ENCODE measurements around the gene HMG20B. TPM values are rescaled to one million over a fixed set of nuclear protein-coding genes. Genes with fewer than 3 reads are reported as not detected.
"Not testable (repeated sequence)": the region's sequence is repeated elsewhere in the genome, so short reads cannot be mapped to it uniquely, and the experiment has no call there.

The HMG20B gene
- total RNA-seq, 1 donor from 2014 or later = 51.0 TPM

GRCh38 chr19:3576696-3577443, 4.1 kb downstream of the HMG20B start:
- CTCF ChIA-PET = no interaction called here
- peaks cover 16% of the 10 kb centered on the region for H3K4me1 Mint-ChIP-seq
- no peaks in the 10 kb centered on the region for H3K9me3 Mint-ChIP-seq
- ATAC-seq (ENCODE audit: low read depth) = no peak
- no peak overlapping the region for H3K4me3 Mint-ChIP-seq
- H3K27ac Mint-ChIP-seq = no peak overlapping the region
- peaks cover 11% of the 10 kb centered on the region for H3K36me3 Mint-ChIP-seq (ENCODE audit: low read depth)
- no peak for DNase-seq
- intact Hi-C loops (cut with micrococcal nuclease) = loop anchor here (10.0 kb wide), 1 partner anchor 392 kb away; the partner anchor contains the start of gene NCLN
- no peaks in the 10 kb centered on the region for H3K27me3 Mint-ChIP-seq
- POLR2A ChIA-PET = no interaction called here
- TF ChIP-seq, protein P1, sequence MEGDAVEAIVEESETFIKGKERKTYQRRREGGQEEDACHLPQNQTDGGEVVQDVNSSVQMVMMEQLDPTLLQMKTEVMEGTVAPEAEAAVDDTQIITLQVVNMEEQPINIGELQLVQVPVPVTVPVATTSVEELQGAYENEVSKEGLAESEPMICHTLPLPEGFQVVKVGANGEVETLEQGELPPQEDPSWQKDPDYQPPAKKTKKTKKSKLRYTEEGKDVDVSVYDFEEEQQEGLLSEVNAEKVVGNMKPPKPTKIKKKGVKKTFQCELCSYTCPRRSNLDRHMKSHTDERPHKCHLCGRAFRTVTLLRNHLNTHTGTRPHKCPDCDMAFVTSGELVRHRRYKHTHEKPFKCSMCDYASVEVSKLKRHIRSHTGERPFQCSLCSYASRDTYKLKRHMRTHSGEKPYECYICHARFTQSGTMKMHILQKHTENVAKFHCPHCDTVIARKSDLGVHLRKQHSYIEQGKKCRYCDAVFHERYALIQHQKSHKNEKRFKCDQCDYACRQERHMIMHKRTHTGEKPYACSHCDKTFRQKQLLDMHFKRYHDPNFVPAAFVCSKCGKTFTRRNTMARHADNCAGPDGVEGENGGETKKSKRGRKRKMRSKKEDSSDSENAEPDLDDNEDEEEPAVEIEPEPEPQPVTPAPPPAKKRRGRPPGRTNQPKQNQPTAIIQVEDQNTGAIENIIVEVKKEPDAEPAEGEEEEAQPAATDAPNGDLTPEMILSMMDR (IDR thresholded peaks at IDR 0.05) = no peak

- POLR2A ChIA-PET = no interaction called here
- no peaks in the 10 kb centered on the region for H3K27me3 Mint-ChIP-seq
- H3K9me3 Mint-ChIP-seq = no peaks in the 10 kb centered on the region
- intact Hi-C loops (cut with micrococcal nuclease) = loop anchor here (10.0 kb wide), 1 partner anchor 393 kb away; the partner anchor contains the start of gene NCLN
- H3K27ac Mint-ChIP-seq = no peak overlapping the region
- TF ChIP-seq, protein P1 (IDR thresholded peaks at IDR 0.05) = no peak
- peaks cover 11% of the 10 kb centered on the region for H3K36me3 Mint-ChIP-seq (ENCODE audit: low read depth)
- CTCF ChIA-PET = no interaction called here
- H3K4me3 Mint-ChIP-seq = no peak overlapping the region
- no peak for DNase-seq
- no peak for ATAC-seq (ENCODE audit: low read depth)
- H3K4me1 Mint-ChIP-seq = peaks cover 8% of the 10 kb centered on the region
Measured at GRCh38 chr19:3577723-3578344, 5.1 kb downstream of the HMG20B start.

- POLR2A ChIA-PET = no interaction called here
- intact Hi-C loops (cut with micrococcal nuclease) = loop anchor here (10.0 kb wide), 1 partner anchor 394 kb away; the partner anchor contains the start of gene NCLN
- no peaks in the 10 kb centered on the region for H3K9me3 Mint-ChIP-seq
- CTCF ChIA-PET = no interaction called here
- H3K4me1 Mint-ChIP-seq = peaks cover 8% of the 10 kb centered on the region
- no peak for DNase-seq
- no peak overlapping the region for H3K4me3 Mint-ChIP-seq
- peaks cover 11% of the 10 kb centered on the region for H3K36me3 Mint-ChIP-seq (ENCODE audit: low read depth)
- no peak for ATAC-seq (ENCODE audit: low read depth)
- TF ChIP-seq, protein P1 (IDR thresholded peaks at IDR 0.05) = no peak
- H3K27ac Mint-ChIP-seq = no peak overlapping the region
- H3K27me3 Mint-ChIP-seq = peaks cover 2% of the 10 kb centered on the region
Measured at GRCh38 chr19:3578390-3578789, 5.6 kb downstream of the HMG20B start.

GRCh38 chr19:3580156-3580934, 7.6 kb downstream of the HMG20B start:
- Mint-ChIP-seq H3K4me3 (no peak overlapping the region), H3K36me3 (ENCODE audit: low read depth) (peaks cover 5% of the 10 kb centered on the region), H3K9me3 (no peaks in the 10 kb centered on the region), H3K27ac (no peak overlapping the region), H3K27me3 (peaks cover 2% of the 10 kb centered on the region), H3K4me1 (peaks cover 1% of the 10 kb centered on the region)
- intact Hi-C loops (cut with micrococcal nuclease) = no loop called here
- CTCF ChIA-PET = no interaction called here
- ATAC-seq (ENCODE audit: low read depth) (no peak), DNase-seq (no peak)
- POLR2A ChIA-PET = no interaction called here
- TF ChIP-seq, protein P1 (IDR thresholded peaks at IDR 0.05) = no peak

DNA sequence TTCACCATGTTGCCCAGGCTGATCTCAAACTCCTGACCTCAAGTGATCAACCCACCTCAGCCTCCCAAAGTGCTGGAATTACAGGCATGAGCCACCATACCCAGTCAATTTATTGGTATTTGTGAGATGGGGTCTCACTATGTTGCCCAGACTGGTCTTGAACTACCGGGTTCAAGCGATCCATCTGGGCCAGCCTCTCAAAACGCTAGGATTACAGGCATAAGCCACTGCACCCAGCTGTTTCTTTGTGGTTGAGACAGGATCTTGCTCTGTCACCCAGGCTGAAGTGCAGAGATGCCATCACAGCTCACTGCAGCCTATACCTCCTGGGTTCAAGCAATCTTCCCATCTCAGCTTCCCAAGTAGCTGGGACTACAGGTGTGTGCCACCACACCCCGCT, 9.0 kb downstream of the HMG20B start:
- H3K27me3 Mint-ChIP-seq; DNase-seq; CTCF ChIA-PET; H3K4me1 Mint-ChIP-seq; H3K4me3 Mint-ChIP-seq; H3K36me3 Mint-ChIP-seq (ENCODE audit: low read depth); H3K27ac Mint-ChIP-seq; POLR2A ChIA-PET; ATAC-seq (ENCODE audit: low read depth); intact Hi-C loops (cut with micrococcal nuclease); H3K9me3 Mint-ChIP-seq: not testable (repeated sequence)

- H3K4me3 Mint-ChIP-seq; H3K36me3 Mint-ChIP-seq (ENCODE audit: low read depth); intact Hi-C loops (cut with micrococcal nuclease); H3K9me3 Mint-ChIP-seq; H3K4me1 Mint-ChIP-seq; DNase-seq; H3K27ac Mint-ChIP-seq; ATAC-seq (ENCODE audit: low read depth); H3K27me3 Mint-ChIP-seq: not testable (repeated sequence)
- ChIA-PET POLR2A (interaction anchor here (0.6 kb wide), 1 partner anchor 23 kb away, joined by 4 read pairs; no protein-coding TSS in a partner anchor), CTCF (interaction anchor here (1.2 to 3.1 kb wide), 2 partner anchors 27 to 39 kb away, joined by 3 to 15 read pairs; partner anchors contain the start of gene MFSD12)
Measured at GRCh38 chr19:3584036-3584802, 11.5 kb downstream of the HMG20B start.

All from activated B cell treated with CpG ODN at 0.5 μM for 24 hours (primary cell).